BLaER1 treated with 17β-estradiol and CSF1 and Interleukin-3, amounts not matched to agents 10 nM and 100 nM (cell line): Measurements from ENCODE around the gene ERCC6L2.

Experiments
- H3K27ac ChIP-seq, 11 experiments: shearing (Covaris generic); formaldehyde crosslinking; 2 replicates each; pipeline ENCODE4 v1.8.1; 2022
- H3K27me3 ChIP-seq, 11 experiments: shearing (Covaris generic); formaldehyde crosslinking; 2 replicates each; pipeline ENCODE4 v1.8.1; 2022
- H3K36me3 ChIP-seq, 11 experiments: shearing (Covaris generic); formaldehyde crosslinking; 2 replicates each; pipeline ENCODE4 v1.8.1; 2022
- H3K4me1 ChIP-seq, 10 experiments: shearing (Covaris generic); formaldehyde crosslinking; 2 replicates each; pipeline ENCODE4 v1.8.1; 2022
- H3K4me2 ChIP-seq, 11 experiments: shearing (Covaris generic); formaldehyde crosslinking; 2 replicates each; pipeline ENCODE4 v1.8.1; 2022
- H3K4me3 ChIP-seq, 10 experiments: shearing (Covaris generic); formaldehyde crosslinking; 2 replicates each; pipeline ENCODE4 v1.8.1; 2022
- H3K9ac ChIP-seq, 11 experiments: shearing (Covaris generic); formaldehyde crosslinking; 2 replicates each; pipeline ENCODE4 v1.8.1; 2022
- H3K9me3 ChIP-seq, 11 experiments: shearing (Covaris generic); formaldehyde crosslinking; replicated peaks in 1 of 11; 2 replicates each; pipeline ENCODE4 v1.8.1; 2022
- H4K20me1 ChIP-seq, 11 experiments: shearing (Covaris generic); formaldehyde crosslinking; 2 replicates each; pipeline ENCODE4 v1.8.1; 2022
- Cebpa-rat ChIP-seq, 11 experiments: shearing (Covaris generic); IDR thresholded peaks; 2 replicates each; pipeline ENCODE4 v1.8.1; 2022

Gene ERCC6L2

DNA sequence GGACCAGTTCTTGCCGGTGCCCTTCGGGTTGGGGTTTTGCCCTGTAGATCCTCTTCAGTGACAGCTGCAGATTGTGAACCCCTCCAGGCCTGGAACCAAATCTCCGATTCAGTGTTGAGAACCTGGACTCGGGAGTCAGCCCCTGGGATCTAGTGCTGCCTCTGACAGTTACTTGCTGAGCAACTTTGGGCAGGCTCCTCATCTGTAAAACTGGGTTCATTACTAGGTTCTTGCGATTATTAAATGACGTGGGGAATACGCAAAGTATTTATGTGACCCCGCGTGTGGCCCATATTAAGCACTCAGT lies 600 bp downstream of the ERCC6L2 start:
- H3K9ac ChIP-seq: no peak overlapping the region

DNA sequence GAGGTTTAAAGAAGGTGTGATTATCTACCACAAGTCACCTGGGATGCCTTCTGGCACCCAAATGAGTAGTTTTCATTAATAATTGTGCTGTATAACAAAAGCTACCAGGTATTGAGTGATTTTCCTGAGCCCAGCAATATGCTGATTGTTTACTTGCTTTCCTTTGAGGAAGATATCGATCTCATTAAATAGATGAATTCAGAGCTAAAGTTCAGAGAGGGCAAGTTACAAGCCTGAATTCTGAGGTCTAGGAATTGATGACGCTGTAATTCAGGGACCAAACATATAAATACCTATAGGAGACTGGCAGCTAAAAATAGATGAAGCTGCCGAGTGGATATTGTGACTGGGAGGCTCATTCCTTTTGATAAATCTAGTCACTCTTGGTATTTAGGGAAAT lies 1.1 kb downstream of the ERCC6L2 start:
- peaks cover 0 to 21% (median under 1%) of the 10 kb centered on the region in 11 experiments; a peak in 6 of 22 replicates for H4K20me1 ChIP-seq
- peaks cover 0 to 13% (median 4%) of the 10 kb centered on the region in 11 experiments; a peak in 9 of 22 replicates for H3K9me3 ChIP-seq
- no peak overlapping the region for H3K4me2 ChIP-seq
- H3K27me3 ChIP-seq: no peaks in the 10 kb centered on the region
- H3K9ac ChIP-seq: no peak overlapping the region
- H3K36me3 ChIP-seq: peaks cover 9 to 51% (median 28%) of the 10 kb centered on the region in 11 experiments; a peak in 20 of 22 replicates
- H3K27ac ChIP-seq: no peak overlapping the region
- H3K4me1 ChIP-seq: peaks cover 9 to 15% (median 12%) of the 10 kb centered on the region in 10 experiments
- H3K4me3 ChIP-seq: no peak overlapping the region
- TF ChIP-seq Cebpa-rat (IDR thresholded peaks at IDR 0.05): no peak

More for the DNA sequence above, 600 bp downstream of the ERCC6L2 start:
- H3K9me3 ChIP-seq: peaks cover 0 to 13% (median 4%) of the 10 kb centered on the region in 11 experiments; a peak in 8 of 22 replicates
- peaks cover 9 to 16% (median 12%) of the 10 kb centered on the region in 10 experiments for H3K4me1 ChIP-seq
- H3K4me3 ChIP-seq: no peak overlapping the region
- peaks cover 0 to 19% (median 0%) of the 10 kb centered on the region in 11 experiments; a peak in 6 of 22 replicates for H4K20me1 ChIP-seq
- no peak for TF ChIP-seq Cebpa-rat (IDR thresholded peaks at IDR 0.05)
- peaks cover 5 to 51% (median 23%) of the 10 kb centered on the region in 11 experiments; a peak in 20 of 22 replicates for H3K36me3 ChIP-seq
- no peaks in the 10 kb centered on the region for H3K27me3 ChIP-seq
- no peak overlapping the region for H3K27ac ChIP-seq
- no peak overlapping the region for H3K4me2 ChIP-seq

- Histone ChIP-seq H3K4me1 (peaks cover 9 to 28% (median 18%) of the 10 kb centered on the region in 10 experiments), H3K4me2 (no peak overlapping the region), H3K9ac (no peak overlapping the region; a peak in 1 of 22 replicates), H3K4me3 (no peak overlapping the region; a peak in 1 of 20 replicates), H3K27me3 (no peaks in the 10 kb centered on the region), H4K20me1 (peaks cover 0 to 25% (median 3%) of the 10 kb centered on the region in 11 experiments; a peak in 6 of 22 replicates), H3K9me3 (peaks cover 0 to 27% (median 5%) of the 10 kb centered on the region in 11 experiments; a peak in 10 of 22 replicates), H3K36me3 (peaks cover 16 to 51% (median 31%) of the 10 kb centered on the region in 11 experiments; a peak in 21 of 22 replicates), H3K27ac (no peak overlapping the region)
- no peak for TF ChIP-seq Cebpa-rat (IDR thresholded peaks at IDR 0.05)
These were observed 2.5 kb downstream of the ERCC6L2 start for GRCh38 chr9:95877984-95878383.

DNA sequence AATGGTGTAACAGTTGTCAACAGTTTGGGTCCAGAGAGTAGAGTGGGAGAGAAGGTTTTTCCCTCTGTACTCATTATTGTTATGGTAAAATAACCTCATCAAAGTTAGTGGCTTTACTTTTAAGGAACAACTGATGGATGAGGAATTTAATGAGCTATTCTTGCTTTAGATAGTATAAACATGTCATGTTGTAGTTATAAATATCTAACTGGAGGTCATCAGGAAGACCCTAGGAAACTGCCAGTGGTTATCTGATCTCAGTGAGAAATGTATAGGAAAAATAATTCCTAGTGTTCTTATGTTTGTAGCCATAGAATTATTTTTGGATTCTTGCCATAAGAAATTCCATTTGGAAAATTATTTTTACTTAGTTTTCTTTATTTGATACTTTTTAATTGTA lies 4.1 kb downstream of the ERCC6L2 start:
- peaks cover 0 to 34% (median 3%) of the 10 kb centered on the region in 11 experiments; a peak in 6 of 22 replicates for H4K20me1 ChIP-seq
- H3K27me3 ChIP-seq: no peaks in the 10 kb centered on the region
- no peak for TF ChIP-seq Cebpa-rat (IDR thresholded peaks at IDR 0.05)
- H3K36me3 ChIP-seq: peaks cover 22 to 54% (median 41%) of the 10 kb centered on the region in 11 experiments; a peak in 21 of 22 replicates
- peaks cover 1 to 23% (median 10%) of the 10 kb centered on the region in 10 experiments for H3K4me1 ChIP-seq
- H3K27ac ChIP-seq: no peak overlapping the region
- H3K4me2 ChIP-seq: no peak overlapping the region
- no peak overlapping the region for H3K4me3 ChIP-seq
- peaks cover 0 to 27% (median 5%) of the 10 kb centered on the region in 11 experiments; a peak in 10 of 22 replicates for H3K9me3 ChIP-seq
- no peak overlapping the region for H3K9ac ChIP-seq

GRCh38 chr9:95880021-95880690 lies 4.7 kb downstream of the ERCC6L2 start:
- Histone ChIP-seq H3K4me3 (no peak overlapping the region), H3K27ac (no peak overlapping the region), H3K9ac (no peak overlapping the region), H3K9me3 (peaks cover 0 to 27% (median 5%) of the 10 kb centered on the region in 11 experiments; a peak in 10 of 22 replicates), H3K27me3 (no peaks in the 10 kb centered on the region), H3K4me1 (peaks cover 0 to 22% (median 9%) of the 10 kb centered on the region in 10 experiments; a peak in 10 of 20 replicates), H3K36me3 (peaks cover 27 to 60% (median 47%) of the 10 kb centered on the region in 11 experiments; a peak in 21 of 22 replicates), H4K20me1 (peaks cover 0 to 34% (median 3%) of the 10 kb centered on the region in 11 experiments; a peak in 6 of 22 replicates), H3K4me2 (no peak overlapping the region)
- TF ChIP-seq Cebpa-rat (IDR thresholded peaks at IDR 0.05): no peak

DNA sequence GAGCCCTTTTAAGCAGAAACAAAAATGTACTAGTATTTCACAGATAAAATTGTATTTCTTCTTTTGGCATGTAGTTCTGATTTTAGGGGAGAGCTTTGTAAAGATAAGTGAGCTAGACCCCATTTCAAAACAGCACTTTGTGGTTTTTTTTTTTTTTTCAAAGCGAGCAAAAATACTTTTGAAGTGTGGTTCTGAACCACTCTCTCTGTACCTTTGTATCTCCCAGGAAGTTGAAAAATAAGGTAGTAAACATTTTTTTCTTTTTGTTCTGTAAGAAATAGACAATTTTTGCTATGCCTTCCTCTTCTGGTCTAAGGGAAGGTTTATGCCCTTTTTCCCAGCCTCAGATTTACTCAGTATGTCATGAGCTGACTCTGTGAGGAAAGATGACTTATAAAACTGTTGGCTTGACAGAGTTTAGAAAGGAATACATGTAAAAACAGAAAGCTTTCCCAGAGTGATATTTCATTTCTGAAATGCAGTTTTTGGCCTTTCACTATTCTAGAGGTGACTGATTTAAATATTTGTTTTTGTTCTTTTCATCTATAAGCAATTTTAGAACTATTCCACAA lies 12.5 kb downstream of the ERCC6L2 start:
- no peak overlapping the region for H3K9ac ChIP-seq

DNA sequence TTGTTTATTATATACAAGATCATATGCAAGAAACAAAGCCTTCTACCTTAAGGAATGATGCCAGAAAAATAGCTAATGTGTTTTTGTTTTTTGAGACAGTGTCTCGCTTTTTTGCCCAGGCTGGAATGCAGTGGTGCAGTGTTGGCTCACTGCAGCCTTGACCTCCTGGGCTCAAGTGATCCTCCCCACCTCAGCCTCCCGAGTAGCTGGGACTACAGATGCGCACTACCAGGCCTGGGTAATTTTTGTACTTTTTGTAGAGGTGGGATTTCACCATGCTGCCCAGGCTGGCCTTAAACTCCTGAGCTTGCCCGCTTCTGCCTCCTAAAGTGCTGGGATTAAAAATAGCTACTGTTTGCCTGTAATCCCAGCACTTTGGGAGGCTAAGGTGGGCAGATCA lies 15.1 kb downstream of the ERCC6L2 start:
- TF ChIP-seq Cebpa-rat (IDR thresholded peaks at IDR 0.05): no peak
- H3K27ac ChIP-seq: no peak overlapping the region
- peaks cover 0 to 26% (median 0%) of the 10 kb centered on the region in 11 experiments; a peak in 7 of 22 replicates for H4K20me1 ChIP-seq
- peaks cover 38 to 75% (median 53%) of the 10 kb centered on the region in 11 experiments for H3K36me3 ChIP-seq
- H3K4me3 ChIP-seq: no peak overlapping the region
- H3K27me3 ChIP-seq: no peaks in the 10 kb centered on the region
- H3K4me2 ChIP-seq: no peak overlapping the region
- peaks cover 29 to 46% (median 36%) of the 10 kb centered on the region in 11 experiments for H3K9me3 ChIP-seq
- H3K9ac ChIP-seq: no peak overlapping the region
- peaks cover 0 to 6% (median 0%) of the 10 kb centered on the region in 10 experiments; a peak in 1 of 20 replicates for H3K4me1 ChIP-seq

More for the DNA sequence above, 12.5 kb downstream of the ERCC6L2 start:
- peaks cover 54 to 88% (median 72%) of the 10 kb centered on the region in 11 experiments for H3K36me3 ChIP-seq
- no peak for TF ChIP-seq Cebpa-rat (IDR thresholded peaks at IDR 0.05)
- H4K20me1 ChIP-seq: peaks cover 0 to 37% (median 0%) of the 10 kb centered on the region in 11 experiments; a peak in 7 of 22 replicates
- H3K27ac ChIP-seq: no peak overlapping the region
- peaks cover 22 to 33% (median 27%) of the 10 kb centered on the region in 11 experiments for H3K9me3 ChIP-seq
- no peak overlapping the region for H3K4me3 ChIP-seq
- no peak overlapping the region for H3K4me2 ChIP-seq
- peaks cover 0 to 11% (median 2%) of the 10 kb centered on the region in 10 experiments; a peak in 8 of 20 replicates for H3K4me1 ChIP-seq
- no peaks in the 10 kb centered on the region for H3K27me3 ChIP-seq

DNA sequence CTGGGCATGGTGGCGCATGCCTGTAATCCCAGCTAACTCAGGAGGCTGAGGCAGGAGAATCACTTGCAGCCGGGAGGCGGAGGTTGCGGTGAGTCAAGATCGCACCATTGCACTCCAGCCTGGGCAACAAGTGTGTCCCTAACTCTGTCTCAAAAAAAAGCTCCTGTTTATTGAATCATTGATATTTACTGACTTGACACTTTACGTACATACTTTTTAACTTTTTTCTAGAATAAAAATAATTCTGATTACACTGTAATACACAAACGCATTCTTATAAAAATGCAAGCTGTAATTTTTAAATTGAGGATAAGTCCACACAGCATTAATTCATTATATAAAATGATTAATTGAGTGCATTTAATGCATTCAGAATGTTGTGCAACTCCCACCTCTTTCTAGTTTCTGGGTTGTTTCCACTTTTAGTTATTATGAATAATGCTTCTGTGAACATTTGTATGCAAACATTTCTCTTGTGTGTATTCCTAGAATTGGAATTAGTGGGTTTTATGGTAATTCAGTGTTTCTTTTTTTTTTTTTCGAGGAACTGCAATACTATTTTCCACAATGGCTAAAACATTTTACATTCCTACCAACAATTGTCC lies 15.7 kb downstream of the ERCC6L2 start:
- Histone ChIP-seq H3K4me2 (no peak overlapping the region), H3K9me3 (peaks cover 29 to 49% (median 36%) of the 10 kb centered on the region in 11 experiments), H3K4me3 (no peak overlapping the region), H3K27me3 (no peaks in the 10 kb centered on the region), H3K9ac (no peak overlapping the region), H4K20me1 (peaks cover 0 to 22% (median under 1%) of the 10 kb centered on the region in 11 experiments; a peak in 7 of 22 replicates), H3K36me3 (peaks cover 32 to 69% (median 47%) of the 10 kb centered on the region in 11 experiments), H3K4me1 (peaks cover 0 to 6% (median 0%) of the 10 kb centered on the region in 10 experiments; a peak in 1 of 20 replicates), H3K27ac (no peak overlapping the region)
- TF ChIP-seq Cebpa-rat (IDR thresholded peaks at IDR 0.05): no peak
